Measurements from ENCODE around the gene GPR25. TPM values are rescaled to one million over a fixed set of nuclear protein-coding genes. Genes with fewer than 3 reads are reported as not detected.

GPR25 gene
- total RNA-seq, 1 donor from 2014 or later: not detected

DNA sequence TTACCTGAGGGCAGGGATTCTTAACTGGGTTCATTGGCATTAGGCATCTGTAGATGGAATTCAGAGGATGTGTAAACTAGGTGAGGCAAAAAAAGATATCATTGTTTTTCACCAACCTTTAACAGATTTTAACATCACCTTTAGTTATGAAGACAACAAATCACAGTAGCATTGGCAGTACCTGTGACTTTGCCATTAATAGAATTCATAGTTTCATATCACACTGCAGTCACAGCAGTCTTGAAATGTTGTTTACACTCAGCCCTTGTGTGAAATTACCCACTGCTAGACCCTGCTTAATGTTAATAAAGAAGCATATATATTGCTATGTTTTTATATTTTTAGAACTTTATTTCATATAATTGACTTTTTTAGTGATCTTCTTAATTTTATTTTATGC, 20.2 kb downstream of the GPR25 start:
- no peak for DNase-seq (ENCODE audit: low spot score)
- Mint-ChIP-seq H3K4me1 (ENCODE audit: unreplicated experiment) (peaks cover 58% of the 10 kb centered on the region), H3K27ac (ENCODE audit: unreplicated experiment) (peak overlapping the region; percentile 8), H3K9me3 (ENCODE audit: unreplicated experiment) (no peaks in the 10 kb centered on the region), H3K36me3 (ENCODE audit: low read depth, unreplicated experiment) (peaks cover 8% of the 10 kb centered on the region), H3K27me3 (ENCODE audit: unreplicated experiment) (peaks cover 14% of the 10 kb centered on the region), H3K4me3 (ENCODE audit: unreplicated experiment) (peak overlapping the region; percentile 95)
- TF ChIP-seq, protein P1, sequence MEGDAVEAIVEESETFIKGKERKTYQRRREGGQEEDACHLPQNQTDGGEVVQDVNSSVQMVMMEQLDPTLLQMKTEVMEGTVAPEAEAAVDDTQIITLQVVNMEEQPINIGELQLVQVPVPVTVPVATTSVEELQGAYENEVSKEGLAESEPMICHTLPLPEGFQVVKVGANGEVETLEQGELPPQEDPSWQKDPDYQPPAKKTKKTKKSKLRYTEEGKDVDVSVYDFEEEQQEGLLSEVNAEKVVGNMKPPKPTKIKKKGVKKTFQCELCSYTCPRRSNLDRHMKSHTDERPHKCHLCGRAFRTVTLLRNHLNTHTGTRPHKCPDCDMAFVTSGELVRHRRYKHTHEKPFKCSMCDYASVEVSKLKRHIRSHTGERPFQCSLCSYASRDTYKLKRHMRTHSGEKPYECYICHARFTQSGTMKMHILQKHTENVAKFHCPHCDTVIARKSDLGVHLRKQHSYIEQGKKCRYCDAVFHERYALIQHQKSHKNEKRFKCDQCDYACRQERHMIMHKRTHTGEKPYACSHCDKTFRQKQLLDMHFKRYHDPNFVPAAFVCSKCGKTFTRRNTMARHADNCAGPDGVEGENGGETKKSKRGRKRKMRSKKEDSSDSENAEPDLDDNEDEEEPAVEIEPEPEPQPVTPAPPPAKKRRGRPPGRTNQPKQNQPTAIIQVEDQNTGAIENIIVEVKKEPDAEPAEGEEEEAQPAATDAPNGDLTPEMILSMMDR (IDR thresholded peaks at IDR 0.05; ENCODE audit: unreplicated experiment): no peak

DNA sequence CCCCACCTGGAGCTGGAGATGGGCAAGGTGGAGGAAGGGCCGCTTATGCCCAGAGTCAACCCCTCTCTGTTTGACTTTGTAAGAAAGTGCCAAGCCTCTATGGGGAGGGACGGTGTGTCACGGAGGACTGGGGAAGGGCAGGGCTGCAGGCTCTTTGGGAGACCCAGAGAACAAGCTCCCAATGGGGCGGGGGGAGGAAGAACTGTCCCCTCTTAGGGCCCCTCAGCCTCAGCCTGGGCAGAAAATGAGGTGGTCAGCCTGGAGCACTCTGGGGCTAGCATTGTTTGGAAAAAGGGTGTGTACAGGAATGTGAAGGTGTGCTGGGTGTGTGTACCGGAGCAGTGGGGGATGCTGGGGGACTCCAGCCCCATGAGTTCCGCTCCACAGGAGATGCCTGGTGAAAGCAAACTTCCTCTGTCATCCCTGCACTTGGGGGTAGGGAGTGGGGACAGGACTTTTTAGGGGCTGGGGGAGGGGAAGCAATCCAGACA, 20.7 kb downstream of the GPR25 start:
- Mint-ChIP-seq H3K27me3 (ENCODE audit: unreplicated experiment) (peaks cover 16% of the 10 kb centered on the region), H3K36me3 (ENCODE audit: low read depth, unreplicated experiment) (peaks cover 8% of the 10 kb centered on the region), H3K27ac (ENCODE audit: unreplicated experiment) (peak overlapping the region; percentile 8), H3K4me1 (ENCODE audit: unreplicated experiment) (peaks cover 60% of the 10 kb centered on the region), H3K9me3 (ENCODE audit: unreplicated experiment) (no peaks in the 10 kb centered on the region), H3K4me3 (ENCODE audit: unreplicated experiment) (peak overlapping the region; percentile 78)
- TF ChIP-seq, protein P1 (IDR thresholded peaks at IDR 0.05; ENCODE audit: unreplicated experiment): no peak
- DNase-seq (ENCODE audit: low spot score): no peak

DNA sequence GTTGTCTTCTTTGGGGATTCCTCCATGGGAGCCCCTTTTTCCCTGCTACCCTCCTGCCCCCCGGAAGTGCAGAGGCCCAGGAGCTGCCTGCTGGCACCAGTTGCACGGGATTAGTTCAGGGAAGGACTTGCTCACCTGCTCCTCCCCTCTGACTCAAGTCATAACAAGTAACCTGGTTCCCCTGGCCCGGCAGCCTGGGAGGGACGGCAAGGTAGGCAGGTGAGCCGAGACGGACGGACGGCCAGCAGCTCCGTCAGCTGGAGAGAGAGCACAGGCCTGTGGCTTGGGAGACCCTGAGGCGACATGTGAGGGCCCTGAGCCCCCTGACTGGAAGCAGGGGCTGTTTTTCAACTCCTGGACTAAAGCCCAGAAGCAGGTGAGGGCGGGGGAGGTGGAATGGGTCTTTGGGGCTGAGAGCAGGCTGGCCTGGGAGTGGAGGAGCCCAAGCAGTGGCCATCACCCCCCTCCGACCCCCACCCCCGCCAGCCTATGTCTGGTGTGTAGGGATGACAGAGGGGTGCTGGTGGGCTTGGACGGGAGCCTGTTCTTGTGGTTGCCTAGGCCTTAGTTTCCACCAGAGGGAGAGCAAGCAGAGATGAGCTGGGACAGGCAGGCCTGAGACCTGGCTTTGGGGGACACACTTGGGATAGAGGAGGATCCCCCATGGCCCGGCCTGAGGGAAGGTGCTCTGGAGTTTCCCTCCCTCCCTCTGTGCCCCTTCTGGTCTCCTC, 22.1 kb downstream of the GPR25 start, which contains the start of gene INAVA:
INAVA (plus strand) TSS at position 189 of the 731 bp plus-strand sequence. CDS start 3,501 bp downstream, outside the sequence.
- TF ChIP-seq, protein P1 (IDR thresholded peaks at IDR 0.05; ENCODE audit: unreplicated experiment): no peak
- peaks cover 13% of the 10 kb centered on the region for H3K27me3 Mint-ChIP-seq (ENCODE audit: unreplicated experiment)
- H3K4me1 Mint-ChIP-seq (ENCODE audit: unreplicated experiment): peaks cover 53% of the 10 kb centered on the region
- H3K9me3 Mint-ChIP-seq (ENCODE audit: unreplicated experiment): no peaks in the 10 kb centered on the region
- peaks cover 11% of the 10 kb centered on the region for H3K36me3 Mint-ChIP-seq (ENCODE audit: low read depth, unreplicated experiment)
- DNase-seq (ENCODE audit: low spot score): no peak
- peak within 1 kb of the TSS; percentile 18 for H3K27ac Mint-ChIP-seq (ENCODE audit: unreplicated experiment)
- H3K4me3 Mint-ChIP-seq (ENCODE audit: unreplicated experiment): peak within 1 kb of the TSS; percentile 78

DNA sequence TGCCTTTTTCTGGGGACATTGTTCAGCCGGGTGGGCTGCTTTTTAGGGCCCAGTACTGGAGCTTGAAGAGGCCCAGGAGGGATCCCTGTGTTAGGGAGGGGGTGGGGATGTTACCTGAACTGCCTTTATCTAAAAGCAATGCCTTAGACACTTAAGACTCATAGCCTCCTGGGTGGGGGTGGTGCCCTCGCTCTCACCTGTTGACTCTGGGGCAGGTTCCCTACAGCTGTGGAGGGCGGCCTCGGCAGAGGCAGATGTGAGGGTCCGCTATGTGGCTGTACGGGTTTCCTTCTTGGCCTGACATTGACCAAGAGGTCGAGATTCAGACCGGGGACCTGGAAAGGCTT, 22.6 kb downstream of the GPR25 start:
- peaks cover 53% of the 10 kb centered on the region for H3K4me1 Mint-ChIP-seq (ENCODE audit: unreplicated experiment)
- H3K36me3 Mint-ChIP-seq (ENCODE audit: low read depth, unreplicated experiment): peaks cover 12% of the 10 kb centered on the region
- H3K9me3 Mint-ChIP-seq (ENCODE audit: unreplicated experiment): no peaks in the 10 kb centered on the region
- DNase-seq (ENCODE audit: low spot score): no peak
- peaks cover 14% of the 10 kb centered on the region for H3K27me3 Mint-ChIP-seq (ENCODE audit: unreplicated experiment)
- no peak overlapping the region for H3K4me3 Mint-ChIP-seq (ENCODE audit: unreplicated experiment)
- TF ChIP-seq, protein P1 (IDR thresholded peaks at IDR 0.05; ENCODE audit: unreplicated experiment): no peak
- H3K27ac Mint-ChIP-seq (ENCODE audit: unreplicated experiment): peak overlapping the region; percentile 18

Data from endothelial cell (in vitro differentiated cells).